Stimulated activated naive CD8-positive, alpha-beta T cell treated with anti-CD3 and anti-CD28 coated beads, Interleukin-15, Interleukin-2, amounts not matched to agents 100 ng/mL and 50 ng/mL, for 24 hours (primary cell): Measurements from ENCODE around the gene DIAPH3.

Source experiments
- H3K27ac Mint-ChIP-seq: one replicate; pipeline ENCODE4 v1.8.0; 2021; ENCODE audit warnings: mild to moderate bottlenecking, mixed read lengths
- H3K27me3 Mint-ChIP-seq: one replicate; pipeline ENCODE4 v1.8.0; 2021; ENCODE audit warnings: mixed read lengths
- H3K36me3 Mint-ChIP-seq: one replicate; pipeline ENCODE4 v1.8.0; 2021; ENCODE audit warnings: low read depth, mixed read lengths
- H3K4me1 Mint-ChIP-seq: one replicate; pipeline ENCODE4 v1.8.0; 2021; ENCODE audit warnings: low read depth, mixed read lengths
- H3K4me3 Mint-ChIP-seq: one replicate; pipeline ENCODE4 v1.8.0; 2021; ENCODE audit warnings: mild to moderate bottlenecking, mixed read lengths
- H3K9me3 Mint-ChIP-seq: one replicate; pipeline ENCODE4 v1.8.0; 2021; ENCODE audit warnings: mixed read lengths

Gene DIAPH3

DNA sequence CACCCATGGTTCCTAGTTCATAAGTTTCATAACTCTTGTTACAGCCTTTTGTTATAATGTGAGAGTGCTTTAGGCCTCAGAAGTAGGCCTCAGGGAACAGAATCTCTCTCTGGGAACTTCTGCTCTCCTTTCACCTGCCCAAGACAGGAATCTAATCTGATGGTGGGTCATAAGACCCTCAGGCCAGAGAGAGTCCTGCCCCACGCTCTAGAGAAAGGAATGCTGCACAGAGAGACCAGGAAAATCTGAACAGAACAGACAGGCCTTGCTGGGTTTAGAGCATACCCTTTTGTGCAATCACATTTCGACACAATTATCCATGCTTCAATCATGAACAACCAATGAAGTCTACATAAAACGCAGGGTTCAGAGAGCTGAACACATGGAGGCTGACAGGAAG is 3.4 kb upstream of the DIAPH3 start:
- Mint-ChIP-seq H3K4me1 (peaks cover 29% of the 10 kb centered on the region), H3K27me3 (no peaks in the 10 kb centered on the region), H3K4me3 (no peak overlapping the region), H3K36me3 (no peaks in the 10 kb centered on the region), H3K27ac (no peak overlapping the region), H3K9me3 (no peaks in the 10 kb centered on the region)

GRCh38 chr13:60165391-60166099 is 1.8 kb upstream of the DIAPH3 start:
- H3K36me3 Mint-ChIP-seq: peaks cover 9% of the 10 kb centered on the region
- H3K4me1 Mint-ChIP-seq: peaks cover 40% of the 10 kb centered on the region
- no peak overlapping the region for H3K27ac Mint-ChIP-seq
- H3K27me3 Mint-ChIP-seq: peaks cover 7% of the 10 kb centered on the region
- H3K9me3 Mint-ChIP-seq: peaks cover 4% of the 10 kb centered on the region
- H3K4me3 Mint-ChIP-seq: no peak overlapping the region

DNA sequence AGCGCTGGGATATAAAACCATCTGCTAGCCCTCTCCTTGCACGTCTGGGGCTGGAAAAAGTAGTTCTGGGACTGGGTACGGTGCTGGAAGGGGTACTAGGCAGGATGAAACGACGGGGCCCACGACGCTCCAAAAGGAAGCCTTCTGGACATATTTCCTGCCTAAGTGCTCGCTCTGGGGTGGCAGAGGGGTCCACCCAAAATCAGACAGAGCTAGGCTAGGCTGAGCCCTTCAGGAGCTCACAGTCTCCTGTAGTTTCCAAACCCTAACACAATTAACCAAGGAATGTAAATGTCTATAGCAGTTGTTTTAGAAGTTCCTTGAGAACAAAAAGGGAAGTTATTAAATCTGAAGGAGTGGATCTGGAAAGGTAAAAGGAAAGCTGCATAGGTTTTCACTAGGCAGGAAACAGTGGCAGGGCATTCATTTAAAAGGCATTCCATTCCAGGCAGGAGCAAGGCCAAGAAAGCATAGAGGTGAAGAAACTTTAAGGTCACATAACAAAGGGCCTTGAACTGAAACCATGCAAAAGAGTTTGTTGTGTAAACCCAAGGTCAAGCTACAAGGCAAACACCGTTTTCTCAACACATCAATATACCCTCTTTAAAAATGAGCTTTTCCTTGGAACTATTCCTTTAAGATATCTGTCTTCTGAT is 634 bp upstream of the DIAPH3 start:
- Mint-ChIP-seq H3K4me1 (peaks cover 40% of the 10 kb centered on the region), H3K27ac (peak overlapping the region; percentile 94), H3K27me3 (peaks cover 7% of the 10 kb centered on the region), H3K4me3 (peak overlapping the region; percentile 94), H3K9me3 (peaks cover 4% of the 10 kb centered on the region), H3K36me3 (peaks cover 11% of the 10 kb centered on the region)

- H3K36me3 Mint-ChIP-seq: peaks cover 22% of the 10 kb centered on the region
- H3K9me3 Mint-ChIP-seq: peaks cover 4% of the 10 kb centered on the region
- peaks cover 7% of the 10 kb centered on the region for H3K27me3 Mint-ChIP-seq
- H3K4me1 Mint-ChIP-seq: peaks cover 40% of the 10 kb centered on the region
- no peak overlapping the region for H3K27ac Mint-ChIP-seq
- peak overlapping the region; percentile 94 for H3K4me3 Mint-ChIP-seq
Measured at GRCh38 chr13:60162096-60162495, 1.6 kb downstream of the DIAPH3 start.

GRCh38 chr13:60158321-60158801 is 5.4 kb downstream of the DIAPH3 start:
- peaks cover 4% of the 10 kb centered on the region for H3K9me3 Mint-ChIP-seq
- peaks cover 7% of the 10 kb centered on the region for H3K27me3 Mint-ChIP-seq
- H3K27ac Mint-ChIP-seq: no peak overlapping the region
- no peak overlapping the region for H3K4me3 Mint-ChIP-seq
- peaks cover 22% of the 10 kb centered on the region for H3K36me3 Mint-ChIP-seq
- peaks cover 22% of the 10 kb centered on the region for H3K4me1 Mint-ChIP-seq

DNA sequence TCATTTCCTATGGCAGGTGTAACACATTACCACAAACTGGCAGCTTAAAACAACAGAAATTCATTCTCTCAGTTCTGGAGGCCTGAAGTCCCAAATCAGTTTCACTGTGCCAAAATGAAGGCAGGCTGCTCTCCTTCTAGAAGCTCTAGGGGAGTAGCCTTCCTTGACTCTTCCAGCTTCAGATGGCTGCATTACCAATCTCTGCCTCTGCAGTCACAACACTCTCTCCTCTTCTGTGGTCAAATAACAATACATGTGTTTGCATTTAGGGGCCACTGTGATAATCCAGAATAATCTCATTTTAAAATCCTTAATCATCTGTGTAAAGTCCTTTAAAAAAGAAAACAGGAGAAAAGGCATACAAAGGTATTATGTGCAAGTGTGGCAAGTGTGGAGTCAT is 7.8 kb downstream of the DIAPH3 start:
- Mint-ChIP-seq H3K9me3 (no peaks in the 10 kb centered on the region), H3K27me3 (peaks cover 1% of the 10 kb centered on the region), H3K4me3 (no peak overlapping the region), H3K4me1 (peaks cover under 1% of the 10 kb centered on the region), H3K36me3 (peaks cover 16% of the 10 kb centered on the region), H3K27ac (no peak overlapping the region)

DNA sequence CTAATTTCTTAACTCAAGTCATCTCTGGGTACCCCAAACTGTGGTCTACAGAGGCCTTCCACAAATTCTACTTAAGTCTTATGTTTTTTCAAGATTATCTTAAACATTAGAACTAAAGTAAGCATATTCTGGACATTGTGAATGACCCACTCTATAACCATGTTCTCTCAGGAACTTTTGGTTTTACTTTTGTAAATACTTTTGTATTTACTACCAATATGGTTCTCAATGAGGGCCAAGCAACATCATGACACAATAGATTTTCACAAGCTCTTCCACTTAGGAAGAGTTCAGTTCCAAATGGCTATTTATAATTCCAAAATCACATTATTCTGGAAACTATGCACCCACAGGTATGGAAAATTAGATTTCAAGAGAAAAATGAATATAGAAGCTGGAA is 10.8 kb downstream of the DIAPH3 start:
- H3K27ac Mint-ChIP-seq: no peak overlapping the region
- no peaks in the 10 kb centered on the region for H3K9me3 Mint-ChIP-seq
- peaks cover 8% of the 10 kb centered on the region for H3K36me3 Mint-ChIP-seq
- peaks cover 6% of the 10 kb centered on the region for H3K4me1 Mint-ChIP-seq
- H3K4me3 Mint-ChIP-seq: no peak overlapping the region
- H3K27me3 Mint-ChIP-seq: no peaks in the 10 kb centered on the region

GRCh38 chr13:60152114-60152513 is 11.6 kb downstream of the DIAPH3 start:
- Mint-ChIP-seq H3K4me3 (no peak overlapping the region), H3K4me1 (peaks cover 6% of the 10 kb centered on the region), H3K9me3 (no peaks in the 10 kb centered on the region), H3K36me3 (peaks cover under 1% of the 10 kb centered on the region), H3K27ac (no peak overlapping the region), H3K27me3 (no peaks in the 10 kb centered on the region)

GRCh38 chr13:60150538-60150937 is 13.2 kb downstream of the DIAPH3 start:
- Mint-ChIP-seq H3K27me3 (no peaks in the 10 kb centered on the region), H3K4me3 (no peak overlapping the region), H3K36me3 (no peaks in the 10 kb centered on the region), H3K4me1 (peaks cover 6% of the 10 kb centered on the region), H3K9me3 (no peaks in the 10 kb centered on the region), H3K27ac (no peak overlapping the region)

DNA sequence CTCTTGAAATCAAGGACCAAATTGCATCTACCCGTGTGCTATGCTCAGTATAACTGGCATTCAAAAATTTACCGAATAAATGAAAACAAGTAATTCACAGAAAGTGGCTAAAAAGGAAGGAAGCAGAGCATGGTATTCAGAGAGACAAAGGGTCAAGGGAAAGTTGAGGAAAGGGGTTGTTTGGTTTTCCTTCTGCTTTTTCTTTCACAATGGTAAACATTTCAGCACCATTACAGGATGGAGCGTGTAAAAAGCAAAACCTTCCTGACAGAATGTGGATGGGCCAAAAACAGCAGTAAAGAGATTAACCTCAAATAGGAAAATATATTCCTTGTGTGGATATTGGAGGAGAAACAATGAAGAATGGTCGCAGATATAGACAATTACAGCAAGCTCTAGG is 14.8 kb downstream of the DIAPH3 start:
- Mint-ChIP-seq H3K27ac (no peak overlapping the region), H3K36me3 (no peaks in the 10 kb centered on the region), H3K4me1 (peaks cover 6% of the 10 kb centered on the region), H3K9me3 (no peaks in the 10 kb centered on the region), H3K27me3 (no peaks in the 10 kb centered on the region), H3K4me3 (no peak overlapping the region)

DNA sequence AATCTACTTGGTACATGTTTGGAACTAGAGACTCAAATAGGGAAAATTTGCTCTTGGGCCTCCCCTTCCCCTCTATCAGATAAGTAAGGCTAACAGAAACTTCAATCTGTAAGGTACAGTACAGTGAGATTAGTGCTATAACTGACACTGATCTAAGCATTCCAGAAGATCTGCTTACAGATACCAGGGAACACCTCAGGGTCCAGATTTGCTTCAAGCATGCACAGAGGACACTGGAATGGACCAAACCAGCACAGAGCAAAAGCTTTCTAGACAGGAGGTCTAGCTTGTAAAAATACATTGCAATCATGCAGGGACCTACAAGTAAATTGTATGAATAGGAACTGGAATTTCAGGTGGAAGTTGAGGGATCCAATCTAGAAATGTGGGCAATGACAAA is 16.4 kb downstream of the DIAPH3 start:
- no peaks in the 10 kb centered on the region for H3K27me3 Mint-ChIP-seq
- peaks cover 6% of the 10 kb centered on the region for H3K4me1 Mint-ChIP-seq
- H3K9me3 Mint-ChIP-seq: no peaks in the 10 kb centered on the region
- H3K4me3 Mint-ChIP-seq: no peak overlapping the region
- H3K27ac Mint-ChIP-seq: no peak overlapping the region
- no peaks in the 10 kb centered on the region for H3K36me3 Mint-ChIP-seq

GRCh38 chr13:60146471-60146870 is 17.3 kb downstream of the DIAPH3 start:
- Mint-ChIP-seq H3K36me3 (no peaks in the 10 kb centered on the region), H3K4me1 (peaks cover 6% of the 10 kb centered on the region), H3K9me3 (no peaks in the 10 kb centered on the region), H3K27ac (no peak overlapping the region), H3K27me3 (no peaks in the 10 kb centered on the region), H3K4me3 (no peak overlapping the region)

- Mint-ChIP-seq H3K27me3 (no peaks in the 10 kb centered on the region), H3K27ac (no peak overlapping the region), H3K9me3 (no peaks in the 10 kb centered on the region), H3K4me3 (no peak overlapping the region), H3K36me3 (no peaks in the 10 kb centered on the region), H3K4me1 (peaks cover 1% of the 10 kb centered on the region)
Measured at GRCh38 chr13:60143775-60144174, 20.0 kb downstream of the DIAPH3 start.

GRCh38 chr13:60139272-60139671 is 24.5 kb downstream of the DIAPH3 start:
- Mint-ChIP-seq H3K27ac (no peak overlapping the region), H3K4me1 (peaks cover 7% of the 10 kb centered on the region), H3K4me3 (no peak overlapping the region), H3K27me3 (no peaks in the 10 kb centered on the region), H3K9me3 (no peaks in the 10 kb centered on the region), H3K36me3 (no peaks in the 10 kb centered on the region)

DNA sequence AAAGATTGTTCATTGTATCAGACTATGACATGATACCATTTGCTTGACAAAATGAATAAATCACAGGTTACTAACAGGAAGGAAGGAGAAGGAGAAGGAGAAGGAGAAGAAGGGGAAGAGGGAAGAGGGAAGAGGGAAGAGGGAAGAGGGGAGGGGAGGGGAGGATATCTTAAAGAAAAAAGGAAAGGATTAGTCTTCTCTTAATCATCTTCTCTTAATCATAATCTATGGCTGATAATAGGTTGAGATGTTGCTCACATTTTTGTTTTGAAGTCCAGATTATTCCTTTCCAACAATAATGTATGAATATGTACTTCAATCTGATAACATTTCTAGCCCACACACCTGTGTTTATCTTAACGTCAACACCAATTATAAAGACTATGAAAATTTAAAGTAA is 25.1 kb downstream of the DIAPH3 start:
- Mint-ChIP-seq H3K4me3 (no peak overlapping the region), H3K4me1 (peaks cover 9% of the 10 kb centered on the region), H3K27me3 (no peaks in the 10 kb centered on the region), H3K36me3 (no peaks in the 10 kb centered on the region), H3K27ac (no peak overlapping the region), H3K9me3 (no peaks in the 10 kb centered on the region)
